Keratinocyte (primary cell): Measurements from ENCODE around the gene HSP90B1. TPM values are rescaled to one million over a fixed set of nuclear protein-coding genes. Genes with fewer than 3 reads are reported as not detected.

Source experiments
- DNase-seq: peaks from one replicate; pipeline ENCODE4 v3.0.0-alpha.2; 2011; ENCODE audit warnings: low read depth, missing footprints, low spot score
- FAIRE-seq: peaks from 2 replicates; lab custom pipeline; 2011; peaks lifted over from hg19 to GRCh38; lab: Jason Lieb, UNC
- H2AFZ ChIP-seq: 2 replicates; pipeline ENCODE4 v1.6.0; 2012; ENCODE audit warnings: low read length, control low read depth, inconsistent platforms; ENCODE audit not compliant: control insufficient read depth
- H3K27ac ChIP-seq: 2 replicates; pipeline ENCODE4 v1.5.1; 2011; ENCODE audit warnings: low read length; ENCODE audit not compliant: control insufficient read depth, insufficient read depth
- H3K27me3 ChIP-seq: 3 replicates; pipeline ENCODE4 v1.6.0; 2011; ENCODE audit warnings: low read length; ENCODE audit not compliant: control insufficient read depth, insufficient read depth; ENCODE audit errors: extremely low read depth
- H3K36me3 ChIP-seq, 2 experiments: 2 replicates in 1 of 2; 3 replicates in 1 of 2; pipeline ENCODE4 v1.5.1; 2011; ENCODE audit warnings: low read length in 2 of 2, mild to moderate bottlenecking in 1 of 2; ENCODE audit not compliant: control insufficient read depth in 2 of 2, insufficient read depth in 2 of 2; ENCODE audit errors: extremely low read depth in 1 of 2
- H3K4me1 ChIP-seq: 3 replicates; pipeline ENCODE4 v1.5.1; 2011; ENCODE audit warnings: low read length; ENCODE audit not compliant: control insufficient read depth, insufficient read depth; ENCODE audit errors: extremely low read depth
- H3K4me2 ChIP-seq: 3 replicates; pipeline ENCODE4 v1.6.0; 2011; ENCODE audit warnings: low read depth, low read length; ENCODE audit not compliant: control insufficient read depth, insufficient read depth; ENCODE audit errors: extremely low read depth
- H3K4me3 ChIP-seq, 3 experiments: fragments of 200-600 bp in 1 of 3; sonication (generic) in 1 of 3; 2 replicates in 2 of 3; 3 replicates in 1 of 3; pipeline ENCODE4 v1.5.1; 2011 to 2016; ENCODE audit warnings: low read length in 3 of 3, mild to moderate bottlenecking in 3 of 3, control low read depth in 2 of 3, inconsistent platforms in 1 of 3, low read depth in 1 of 3, mixed read lengths in 1 of 3, mixed run types in 1 of 3, moderate library complexity in 1 of 3; ENCODE audit not compliant: control insufficient read depth in 2 of 3, insufficient read depth in 2 of 3; ENCODE audit errors: extremely low read depth in 1 of 3
- H3K79me2 ChIP-seq: 2 replicates; pipeline ENCODE4 v1.6.0; 2012; ENCODE audit warnings: low read length; ENCODE audit not compliant: control insufficient read depth, insufficient read depth
- H3K9ac ChIP-seq: 3 replicates; pipeline ENCODE4 v1.6.0; 2011; ENCODE audit warnings: low read length; ENCODE audit not compliant: control insufficient read depth, insufficient read depth; ENCODE audit errors: extremely low read depth
- H3K9me1 ChIP-seq: 3 replicates; pipeline ENCODE4 v1.6.0; 2011; ENCODE audit warnings: low read length; ENCODE audit not compliant: control insufficient read depth, insufficient read depth; ENCODE audit errors: extremely low read depth
- H3K9me3 ChIP-seq: 2 replicates; pipeline ENCODE4 v1.5.1; 2012; ENCODE audit warnings: low read depth, low read length; ENCODE audit not compliant: control insufficient read depth
- H4K20me1 ChIP-seq: 3 replicates; pipeline ENCODE4 v1.6.0; 2011; ENCODE audit warnings: low read length; ENCODE audit not compliant: control insufficient read depth, insufficient read depth; ENCODE audit errors: extremely low read depth
- EZH2 ChIP-seq: IDR thresholded peaks from one replicate; pipeline ENCODE4 v1.6.1; 2012; ENCODE audit warnings: inconsistent platforms, mild to moderate bottlenecking, low read length, moderate library complexity
- dilution Hi-C: fragments of 300-500 bp; cut with MboI; formaldehyde crosslinking; loops from one replicate; pipeline ENCODE4 v1.7.0; 2020; ENCODE audit warnings: low sequenced_read_pairs; ENCODE audit not compliant: extremely low pct_ligation_motif_present
- polyA plus RNA-seq, 5 experiments: library from polyadenylated mRNA; depleted of rRNA in 3 of 5; stranded (reverse) in 3 of 5; stranded (forward) in 1 of 5; unstranded in 1 of 5; fragments of >200 nt; gene quantifications; 1 replicate in 1 of 5; 2 replicates in 3 of 5; 3 replicates in 1 of 5; pipeline versions ENCODE4 v1.2.1 to v1.2.3, GENCODE V29; 2011 to 2012; ENCODE audit warnings: missing spikeins in 2 of 5, low read depth in 1 of 5, low replicate concordance in 1 of 5
- TF ChIP-seq, protein P1 (sequence below), 3 experiments: IDR thresholded peaks in 1 of 3; conservative IDR thresholded peaks in 1 of 3; optimal IDR thresholded peaks in 1 of 3; 2 replicates in 2 of 3; 3 replicates in 1 of 3; pipeline versions ENCODE3 to v1.5.1; 2011; ENCODE audit warnings: low read length in 3 of 3, mild to moderate bottlenecking in 3 of 3, moderate library complexity in 2 of 3, control low read depth in 1 of 3, inconsistent platforms in 1 of 3; ENCODE audit not compliant: insufficient read depth in 2 of 3; ENCODE audit errors: extremely low read depth in 1 of 3

The HSP90B1 gene
- polyA plus RNA-seq, 1 donor (not counting 4 experiments of a cell fraction or from before 2014, with no cell fraction given): 954 TPM

DNA sequence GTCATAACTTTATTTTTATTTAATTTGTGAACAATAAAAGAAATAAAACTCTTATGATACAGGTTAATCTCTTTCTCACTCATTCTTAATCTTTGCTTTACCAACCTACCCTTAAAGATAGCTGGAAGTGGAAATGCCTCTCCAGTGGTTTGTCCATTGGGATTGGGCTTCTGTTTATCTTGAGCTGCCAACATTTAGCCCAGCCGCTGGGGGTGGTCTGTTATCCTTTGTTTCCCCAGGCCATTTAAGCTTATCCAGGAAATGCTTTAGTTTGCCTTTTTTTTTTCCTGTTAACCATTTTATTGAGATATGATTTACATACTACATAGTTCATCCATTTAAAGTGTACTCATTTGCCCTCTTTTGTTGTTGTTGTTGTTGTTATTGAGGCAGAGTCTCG, 43.7 kb downstream of the HSP90B1 start:
- Histone ChIP-seq H3K9me3 (no peaks in the 10 kb centered on the region), H3K36me3 (peaks cover 9 to 12% of the 10 kb centered on the region in 2 experiments), H3K4me2 (no peak overlapping the region), H3K9me1 (no peaks in the 10 kb centered on the region), H4K20me1 (peaks cover 11% of the 10 kb centered on the region), H2AFZ (no peak overlapping the region), H3K27me3 (no peaks in the 10 kb centered on the region), H3K4me1 (peaks cover 8% of the 10 kb centered on the region), H3K9ac (no peak overlapping the region), H3K79me2 (peaks cover 90% of the 10 kb centered on the region), H3K27ac (no peak overlapping the region), H3K4me3 (no peak overlapping the region)
- no peak for FAIRE-seq
- no peak for DNase-seq
- no peak for TF ChIP-seq EZH2
- TF ChIP-seq, protein P1, sequence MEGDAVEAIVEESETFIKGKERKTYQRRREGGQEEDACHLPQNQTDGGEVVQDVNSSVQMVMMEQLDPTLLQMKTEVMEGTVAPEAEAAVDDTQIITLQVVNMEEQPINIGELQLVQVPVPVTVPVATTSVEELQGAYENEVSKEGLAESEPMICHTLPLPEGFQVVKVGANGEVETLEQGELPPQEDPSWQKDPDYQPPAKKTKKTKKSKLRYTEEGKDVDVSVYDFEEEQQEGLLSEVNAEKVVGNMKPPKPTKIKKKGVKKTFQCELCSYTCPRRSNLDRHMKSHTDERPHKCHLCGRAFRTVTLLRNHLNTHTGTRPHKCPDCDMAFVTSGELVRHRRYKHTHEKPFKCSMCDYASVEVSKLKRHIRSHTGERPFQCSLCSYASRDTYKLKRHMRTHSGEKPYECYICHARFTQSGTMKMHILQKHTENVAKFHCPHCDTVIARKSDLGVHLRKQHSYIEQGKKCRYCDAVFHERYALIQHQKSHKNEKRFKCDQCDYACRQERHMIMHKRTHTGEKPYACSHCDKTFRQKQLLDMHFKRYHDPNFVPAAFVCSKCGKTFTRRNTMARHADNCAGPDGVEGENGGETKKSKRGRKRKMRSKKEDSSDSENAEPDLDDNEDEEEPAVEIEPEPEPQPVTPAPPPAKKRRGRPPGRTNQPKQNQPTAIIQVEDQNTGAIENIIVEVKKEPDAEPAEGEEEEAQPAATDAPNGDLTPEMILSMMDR (optimal IDR thresholded peaks at IDR 0.05 in 1 of 3, IDR thresholded peaks at IDR 0.05 in 1 of 3, conservative IDR thresholded peaks at IDR 0.05 in 1 of 3; ENCODE audit: extremely low read depth in 1 of 3, insufficient read depth in 2 of 3, low read length in 3 of 3): no peak
- dilution Hi-C loops: no loop called here

DNA sequence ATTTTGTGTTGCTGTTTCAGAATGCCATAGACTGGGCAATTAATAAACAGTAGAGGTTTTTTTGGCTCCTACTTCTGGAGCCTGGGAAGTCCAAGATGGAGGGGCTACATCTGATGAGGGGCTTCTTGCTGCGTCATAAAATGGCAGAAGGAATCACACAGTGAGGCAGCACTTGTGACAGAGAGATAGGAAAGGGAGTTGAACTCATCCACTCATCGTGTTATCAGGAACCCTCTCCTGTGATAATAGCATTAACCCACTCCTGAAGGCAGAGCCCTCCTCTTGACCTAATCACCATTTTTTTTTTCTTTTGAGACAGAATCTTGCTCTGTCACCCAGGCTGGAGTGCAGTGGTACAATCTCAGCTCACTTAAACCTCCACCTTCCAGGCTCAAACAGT, 45.2 kb downstream of the HSP90B1 start:
- Histone ChIP-seq H3K9me3 (no peaks in the 10 kb centered on the region), H3K4me2 (no peak overlapping the region), H4K20me1 (peaks cover 5% of the 10 kb centered on the region), H3K4me3 (no peak overlapping the region), H2AFZ (no peak overlapping the region), H3K9ac (no peak overlapping the region), H3K9me1 (no peaks in the 10 kb centered on the region), H3K27ac (no peak overlapping the region), H3K36me3 (peaks cover 5 to 12% of the 10 kb centered on the region in 2 experiments), H3K79me2 (peaks cover 80% of the 10 kb centered on the region), H3K4me1 (no peaks in the 10 kb centered on the region), H3K27me3 (no peaks in the 10 kb centered on the region)
- dilution Hi-C loops: no loop called here
- FAIRE-seq (no peak), DNase-seq (no peak)
- TF ChIP-seq, protein P1 (optimal IDR thresholded peaks at IDR 0.05 in 1 of 3, IDR thresholded peaks at IDR 0.05 in 1 of 3, conservative IDR thresholded peaks at IDR 0.05 in 1 of 3; ENCODE audit: extremely low read depth in 1 of 3, insufficient read depth in 2 of 3, low read length in 3 of 3): no peak
- no peak for TF ChIP-seq EZH2
